HepG2 (cell line): ENCODE measurements around the gene MAP2K2.

ENCODE experiments used
- ARID2 ChIP-seq: sonication (generic); formaldehyde crosslinking; IDR thresholded peaks from 2 replicates; pipeline ENCODE4 v1.8.1; 2022; ENCODE audit warnings: mild to moderate bottlenecking, missing genetic modification reagents, borderline replicate concordance
- ATM ChIP-seq: fragments of 450-650 bp; IDR thresholded peaks from 2 replicates; pipeline ENCODE4 v1.7.1; 2017; ENCODE audit warnings: mild to moderate bottlenecking, borderline replicate concordance
- CEBPZ ChIP-seq: IDR thresholded peaks from 2 replicates; pipeline ENCODE4 v1.6.1; 2012; ENCODE audit warnings: low read length, improper control_type of control experiment
- CHD2 ChIP-seq: IDR thresholded peaks from 2 replicates; pipeline ENCODE4 v1.6.1; 2011; ENCODE audit warnings: low read depth, low read length, improper control_type of control experiment
- FOXP1 ChIP-seq, 2 experiments: fragments of 450-650 bp in 1 of 2; IDR thresholded peaks; 2 replicates each; pipeline ENCODE4 v1.6.1; 2017 to 2018; ENCODE audit warnings: antibody characterized with exemption in 1 of 2
- PATZ1 ChIP-seq: sonication (generic); formaldehyde crosslinking; IDR thresholded peaks from 2 replicates; pipeline ENCODE4 v1.4.0; 2020; ENCODE audit warnings: missing genetic modification reagents
- PHF8 ChIP-seq: sonication (generic); formaldehyde crosslinking; IDR thresholded peaks from 2 replicates; pipeline ENCODE4 v1.5.0; 2020; ENCODE audit warnings: missing genetic modification reagents
- RFX1 ChIP-seq: fragments of 450-650 bp; IDR thresholded peaks from 2 replicates; pipeline ENCODE4 v1.6.1; 2017
- SP5 ChIP-seq: IDR thresholded peaks from 2 replicates; pipeline ENCODE4 v1.6.1; 2016; ENCODE audit warnings: low read depth, borderline replicate concordance
- ZNF180 ChIP-seq: sonication (generic); formaldehyde crosslinking; IDR thresholded peaks from 2 replicates; pipeline ENCODE4 v1.4.0; 2020; ENCODE audit warnings: low read depth, missing genetic modification reagents, borderline replicate concordance

- no peak for TF ChIP-seq CEBPZ
- TF ChIP-seq RFX1: no peak
- no peak for TF ChIP-seq PHF8 (CRISPR knock-in tag)
- no peak for TF ChIP-seq ARID2 (CRISPR knock-in tag)
- TF ChIP-seq FOXP1 (IDR thresholded peaks at IDR 0.05): no peak
- no peak for TF ChIP-seq FOXP1 (CRISPR knock-in tag; IDR thresholded peaks at IDR 0.05)
- no peak for TF ChIP-seq SP5 (CRISPR knock-in tag)
- no peak for TF ChIP-seq CHD2
- TF ChIP-seq ATM: no peak
- TF ChIP-seq PATZ1: no peak
- TF ChIP-seq ZNF180: no peak
These were observed 9.7 kb downstream of the MAP2K2 start for GRCh38 chr19:4114181-4114580.
